Fibroblast of skin of back (primary cell): ENCODE data around the gene FAHD1. TPM values are rescaled to one million over a fixed set of nuclear protein-coding genes. Genes with fewer than 3 reads are reported as not detected.

Experiments
- DNase-seq: peaks from one replicate; pipeline ENCODE4 v3.0.0-alpha.2; 2013
- polyA plus RNA-seq, 2 experiments: library from polyadenylated mRNA; unstranded; fragments of 120-200 nt; gene quantifications; one replicate each; pipeline ENCODE4 v1.2.1, GENCODE V29; 2013; ENCODE audit not compliant: insufficient read length in 2 of 2

FAHD1 gene
- 26.4 TPM for polyA plus RNA-seq (2013, experiment 1 of 2; ENCODE audit: insufficient read length)
- polyA plus RNA-seq (2013, experiment 2 of 2; ENCODE audit: insufficient read length) = 17.4 TPM

GRCh38 chr16:1826691-1827573 is at the start of gene FAHD1, which contains the start of gene HAGH:
FAHD1 (plus strand) TSS chr16:1827206; CDS start chr16:1827239, 33 bp downstream.
HAGH (minus strand) TSS chr16:1826825; CDS start chr16:1826787, 38 bp downstream.
- DNase-seq = peak; percentile 92

GRCh38 chr16:1777375-1778199 is 49.4 kb upstream of the FAHD1 start:
- DNase-seq = no peak

DNA sequence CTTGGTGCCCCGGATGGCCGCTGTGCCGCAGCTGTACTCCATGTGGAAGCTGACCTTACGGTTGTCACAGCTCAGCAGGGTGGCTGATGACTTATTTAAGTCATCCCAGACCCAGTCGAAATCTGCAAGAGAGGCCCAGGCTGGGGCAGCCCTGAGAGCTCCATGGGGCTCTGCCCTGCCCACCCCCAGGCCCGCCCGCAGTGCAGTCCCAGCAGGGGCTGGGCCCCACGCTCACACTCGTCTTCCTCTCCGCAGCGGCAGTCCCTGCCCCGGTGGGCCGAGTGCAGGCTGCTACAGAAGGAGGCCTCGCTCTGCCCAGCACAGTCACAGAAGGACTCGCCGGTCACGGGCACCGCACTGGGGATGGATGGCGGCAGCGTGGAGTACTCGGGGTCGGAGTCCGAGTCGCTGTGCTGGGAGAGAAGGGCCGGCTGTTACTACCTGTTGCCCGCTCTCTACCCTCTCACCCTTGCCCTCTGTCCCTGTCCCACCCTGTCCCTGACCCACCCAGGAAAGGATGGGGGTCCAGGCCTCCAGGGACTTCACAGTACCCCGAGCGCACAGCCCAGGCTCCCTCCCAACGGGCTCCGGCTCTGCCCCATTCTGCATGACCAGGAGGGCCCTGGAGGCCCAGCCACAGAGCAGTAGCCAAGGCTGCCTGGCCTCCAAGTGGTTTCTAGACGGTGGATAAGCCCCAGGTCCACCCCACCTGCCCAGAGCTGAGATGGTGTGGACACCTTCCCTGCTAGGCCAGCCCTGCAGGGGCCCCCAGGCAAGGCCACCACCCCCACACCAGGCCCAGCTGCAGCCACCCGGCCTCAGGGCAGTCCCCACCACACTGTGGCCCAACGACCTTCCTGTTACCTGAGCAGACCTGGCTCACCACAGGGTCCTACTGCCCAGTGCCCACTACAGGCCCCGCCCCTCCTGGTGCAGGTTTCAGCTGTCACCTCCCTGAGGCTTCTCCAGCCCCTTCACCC is 48.5 kb upstream of the FAHD1 start:
- DNase-seq = peak; percentile 15

- DNase-seq = no peak
Observed at GRCh38 chr16:1779234-1779701, 47.7 kb upstream of the FAHD1 start.

DNA sequence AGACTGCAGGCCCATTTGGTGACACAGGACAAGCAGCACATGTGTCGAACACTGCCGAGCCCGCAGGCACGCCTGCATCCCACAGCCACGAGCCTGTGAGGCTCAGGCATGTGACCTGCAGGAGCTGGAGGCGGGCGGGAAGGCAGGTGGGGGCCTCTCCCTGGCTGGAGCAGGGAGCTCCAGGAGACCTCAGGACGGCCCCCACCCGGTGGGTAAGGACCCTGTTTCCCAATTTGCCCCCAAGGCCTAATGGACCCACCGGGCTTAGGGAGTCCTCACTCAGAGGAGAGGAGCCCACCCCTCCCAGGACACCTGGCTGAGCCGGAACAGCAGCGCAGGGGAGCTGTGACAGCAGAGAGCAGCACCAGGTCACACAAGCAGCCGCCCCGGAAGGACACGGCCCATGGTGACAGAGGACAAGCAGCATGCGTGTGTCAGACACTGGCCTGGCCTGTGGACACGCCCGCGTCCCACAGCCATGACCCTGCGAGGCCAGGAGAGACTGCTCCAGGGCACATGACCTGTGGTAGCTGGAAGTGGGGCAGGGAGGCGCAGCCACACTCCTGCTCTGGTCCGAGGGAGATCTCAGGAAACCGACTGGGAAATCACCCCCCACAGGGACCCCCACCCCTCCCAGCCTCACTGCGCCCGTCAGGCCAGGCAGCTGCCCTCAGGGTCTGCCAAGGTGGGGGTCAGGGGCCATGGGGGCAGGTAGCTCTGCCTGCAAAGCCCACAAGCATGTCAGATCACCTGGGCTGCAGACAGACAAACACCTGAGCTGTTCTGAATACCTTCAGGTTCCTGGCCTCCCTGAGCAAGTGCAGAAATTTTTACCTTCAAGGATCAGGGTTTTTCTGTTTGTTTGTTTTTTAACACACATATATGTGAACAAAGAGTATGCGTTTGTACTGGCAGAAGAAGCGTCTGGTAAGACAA is 47.0 kb upstream of the FAHD1 start:
- no peak for DNase-seq

DNA sequence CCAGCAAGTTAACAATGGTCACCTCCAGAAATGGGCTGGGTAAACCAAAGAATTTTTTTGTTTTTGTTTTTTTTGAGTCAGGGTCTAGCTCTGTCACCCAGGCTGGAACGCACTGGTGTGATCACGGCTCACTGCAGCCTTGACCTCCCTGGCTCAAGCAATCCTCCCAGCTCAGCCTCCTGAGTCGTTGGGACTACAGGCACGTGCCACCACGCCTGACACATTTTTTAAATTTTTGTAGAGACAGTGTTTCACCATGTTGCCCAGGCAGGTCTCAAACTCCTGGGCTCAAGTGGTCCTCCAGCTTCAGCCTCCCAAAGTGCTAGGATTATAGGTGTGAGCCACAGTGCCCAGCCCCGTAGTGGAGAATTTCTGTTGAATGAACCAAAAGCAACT is 46.3 kb upstream of the FAHD1 start:
- DNase-seq = no peak

- DNase-seq = no peak
Observed at GRCh38 chr16:1781254-1781653, 45.8 kb upstream of the FAHD1 start.

DNA sequence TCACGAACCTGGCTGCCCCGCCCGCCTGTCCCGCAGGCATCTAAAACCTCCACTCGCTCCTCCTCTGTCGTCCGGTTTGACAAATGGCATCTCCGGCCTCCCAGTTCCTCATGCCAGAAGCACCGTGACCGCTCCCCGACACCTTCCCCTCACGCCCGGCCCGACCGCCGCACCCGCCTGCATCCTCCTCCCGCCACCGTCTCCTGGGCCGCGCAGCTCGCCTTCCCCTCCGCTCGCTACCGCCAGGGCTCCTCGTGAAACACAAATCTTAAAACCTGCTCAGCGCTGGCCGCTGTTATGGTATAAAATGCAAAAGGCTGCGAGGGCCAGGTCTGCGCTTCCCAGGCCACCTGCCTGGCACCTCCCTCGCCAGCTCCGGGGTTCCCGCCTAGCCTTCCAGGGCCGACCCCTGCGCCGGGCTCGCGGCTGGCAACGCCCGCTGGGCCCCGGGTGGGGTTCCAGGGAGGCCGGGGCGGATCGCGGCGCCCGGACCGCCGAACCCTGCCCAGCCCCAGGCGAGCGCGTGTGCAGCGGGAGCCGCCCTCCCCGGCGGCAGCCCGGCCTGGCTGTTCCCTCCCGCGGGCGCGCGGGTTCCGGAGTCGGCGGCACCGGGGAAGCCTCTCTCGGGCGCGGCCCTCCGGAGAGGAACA is 45.1 kb upstream of the FAHD1 start:
- DNase-seq = no peak

- DNase-seq = peak; percentile 100
Observed at GRCh38 chr16:1782408-1783264, 44.4 kb upstream of the FAHD1 start, which contains the start of the genes NUBP2 and SPSB3. NUBP2 (plus strand) TSS chr16:1782960; CDS start chr16:1783021, 61 bp downstream. SPSB3 (minus strand) TSS chr16:1782571; CDS start chr16:1781483, 1,088 bp downstream.

DNA sequence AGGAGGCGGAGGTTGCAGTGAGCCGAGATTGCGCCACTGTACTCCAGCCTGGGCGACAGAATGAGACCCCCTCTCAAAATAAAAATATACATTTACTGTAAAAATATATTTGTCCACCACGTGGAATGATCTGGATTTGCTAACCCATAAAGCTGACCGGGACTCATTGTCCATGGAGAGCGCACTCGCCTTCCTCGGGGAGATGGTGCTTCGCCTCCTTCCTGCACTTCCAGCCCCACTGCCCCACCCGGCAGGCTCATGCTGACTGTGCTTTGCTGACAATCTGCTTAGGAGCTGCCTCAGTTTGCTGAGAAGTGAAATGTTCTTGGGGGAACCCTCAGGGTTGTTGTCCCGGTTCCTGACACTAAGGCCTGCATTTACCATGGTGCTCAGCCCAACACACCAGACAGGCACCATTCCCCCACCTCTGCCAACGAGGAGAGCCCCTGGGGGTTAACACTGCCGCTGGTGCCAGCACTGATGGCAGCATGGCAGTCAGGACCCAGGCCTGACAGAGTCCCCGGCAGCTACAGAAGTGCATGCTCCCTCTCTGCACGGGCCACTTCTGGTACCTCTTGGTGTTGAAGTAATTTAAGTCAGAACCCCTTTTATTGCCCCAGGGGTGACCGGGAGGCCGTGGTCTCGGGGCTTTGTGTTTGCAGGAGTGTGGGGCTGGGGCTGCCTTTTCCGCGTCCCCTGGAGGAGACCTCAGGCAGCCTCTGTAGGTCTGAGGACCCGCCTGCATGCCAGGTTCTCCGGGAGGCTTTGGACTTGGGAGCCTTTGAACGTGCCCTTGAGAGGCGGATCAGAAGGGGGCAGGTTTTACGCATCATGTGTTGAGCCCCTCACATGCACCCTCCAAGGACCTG is 41.8 kb upstream of the FAHD1 start:
- no peak for DNase-seq

- no peak for DNase-seq
Observed at GRCh38 chr16:1785846-1786170, 41.2 kb upstream of the FAHD1 start.

GRCh38 chr16:1786242-1787055 is 40.6 kb upstream of the FAHD1 start:
- no peak for DNase-seq

- no peak for DNase-seq
Observed at GRCh38 chr16:1787056-1787321, 40.0 kb upstream of the FAHD1 start.

DNA sequence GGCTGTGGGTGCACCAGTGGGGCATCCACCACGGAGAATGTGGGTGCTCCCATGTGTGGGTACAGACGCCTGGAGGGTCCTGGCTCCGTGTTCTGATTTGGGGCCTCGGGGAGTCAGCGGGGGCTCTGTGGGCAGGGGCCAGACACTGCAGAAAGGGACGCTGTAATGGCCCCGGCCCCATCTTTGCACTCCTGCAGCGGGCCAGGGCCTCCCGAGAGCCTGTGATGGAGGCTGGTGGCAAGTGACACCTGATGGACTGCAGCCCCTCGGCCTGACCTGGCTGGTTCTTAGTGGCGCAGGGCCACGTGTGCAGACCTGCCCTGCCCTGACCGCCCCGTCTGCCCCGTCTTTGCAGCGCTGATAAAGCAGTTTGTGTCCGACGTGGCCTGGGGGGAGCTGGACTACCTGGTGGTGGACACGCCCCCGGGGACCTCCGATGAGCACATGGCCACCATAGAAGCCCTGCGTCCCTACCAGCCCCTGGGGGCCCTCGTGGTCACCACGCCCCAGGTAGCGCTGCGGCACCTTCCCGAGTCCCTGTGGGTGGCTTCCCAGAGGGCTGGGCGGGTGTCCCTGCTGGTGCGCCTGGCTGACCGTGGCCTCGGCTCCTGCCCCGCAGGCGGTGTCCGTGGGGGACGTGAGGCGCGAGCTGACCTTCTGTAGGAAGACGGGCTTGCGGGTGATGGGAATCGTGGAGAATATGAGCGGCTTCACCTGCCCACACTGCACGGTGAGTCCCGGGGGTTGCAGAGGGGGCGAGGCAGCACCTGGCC is 39.5 kb upstream of the FAHD1 start:
- no peak for DNase-seq

GRCh38 chr16:1788095-1788707 is 38.8 kb upstream of the FAHD1 start:
- no peak for DNase-seq

GRCh38 chr16:1788708-1789100 is 38.3 kb upstream of the FAHD1 start:
- DNase-seq = no peak
